Middle frontal gyrus (tissue), 1 donor: ENCODE measurements around the gene MME.

ENCODE experiments used
- DNase-seq: peaks from one replicate; pipeline ENCODE4 v3.0.0-alpha.2; 2015; ENCODE audit warnings: low spot score; ENCODE audit errors: extremely low spot score

The MME gene

GRCh38 chr3:155079746-155080487, at the start of gene MME:
Gene MME, plus strand, starts transcription at chr3:155080319. Its CDS starts 3,849 bp downstream, at chr3:155084168.
- no peak for DNase-seq

DNA sequence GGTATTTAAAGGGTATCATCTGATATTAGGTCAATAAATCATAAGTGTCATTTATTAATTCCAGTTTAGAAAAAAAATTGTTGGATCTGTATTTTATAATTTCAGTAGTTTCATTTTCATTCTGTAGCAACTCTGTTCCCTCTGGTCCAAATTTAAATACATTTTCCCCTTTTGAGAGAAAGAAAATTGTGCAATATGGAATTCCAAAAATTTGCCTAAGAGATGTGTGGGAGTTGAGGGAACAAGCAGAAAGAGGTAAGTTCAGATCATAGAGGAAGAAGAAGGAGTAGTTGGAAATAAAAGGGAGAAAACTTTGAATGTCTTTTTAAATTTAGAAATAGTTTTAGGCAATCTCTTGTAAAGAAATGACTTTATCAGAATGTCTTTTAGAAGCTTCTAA, 48.9 kb upstream of the MME start:
- no peak for DNase-seq

GRCh38 chr3:155032918-155033317, 47.2 kb upstream of the MME start:
- no peak for DNase-seq

- DNase-seq: no peak
Measured at GRCh38 chr3:155034786-155035185, 45.3 kb upstream of the MME start.

DNA sequence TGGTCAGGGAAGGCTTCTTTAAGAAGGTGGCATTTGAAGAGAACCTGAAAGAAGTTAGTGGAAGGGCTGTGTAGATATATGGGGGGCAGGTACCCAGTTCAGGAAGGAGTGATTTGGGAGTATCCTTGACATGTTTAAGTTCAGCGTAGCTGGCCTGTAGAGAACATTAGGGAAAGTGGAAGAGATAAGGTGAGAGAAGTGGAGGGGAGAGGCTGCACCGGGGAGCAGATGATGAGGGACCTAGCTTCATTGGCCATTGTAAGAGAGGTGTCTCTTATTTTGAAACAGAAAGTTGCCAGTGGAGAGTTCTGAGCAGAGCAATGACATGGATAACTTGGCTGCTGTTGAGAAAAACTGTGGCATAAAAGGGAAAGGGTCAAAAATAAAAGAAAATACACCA, 44.6 kb upstream of the MME start:
- DNase-seq: no peak

DNA sequence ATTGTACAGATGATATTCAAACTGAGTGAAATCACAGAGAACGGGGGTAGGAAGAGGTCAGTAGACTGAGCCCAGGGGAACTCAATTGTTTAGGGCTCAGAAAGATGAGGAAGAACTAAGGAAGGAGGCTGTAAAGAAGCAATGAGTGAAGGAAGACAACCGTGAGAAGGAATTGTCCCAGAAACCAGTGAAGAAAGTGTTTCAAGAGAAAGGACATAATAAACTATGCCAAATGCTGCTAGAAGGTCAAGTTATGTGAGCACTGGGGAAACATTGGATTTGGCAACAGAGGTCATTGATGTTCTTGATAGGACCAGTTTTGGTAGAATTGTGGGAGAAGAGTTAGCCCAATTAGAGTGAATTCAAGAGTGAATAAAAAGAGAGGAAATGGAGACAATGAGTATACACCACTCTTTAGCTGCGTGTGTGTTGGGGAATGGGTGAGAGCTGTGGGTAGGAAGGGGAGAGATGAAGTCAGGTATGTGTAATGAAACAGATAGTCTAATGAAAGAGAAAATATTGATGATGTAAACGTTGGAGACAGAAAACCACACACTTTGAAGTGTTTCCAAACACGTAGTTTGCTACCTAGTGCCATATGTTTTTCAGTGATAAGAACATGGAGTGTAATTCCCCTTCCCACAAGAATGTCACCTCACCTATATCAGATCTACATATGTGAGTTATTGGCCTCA, 42.5 kb upstream of the MME start:
- no peak for DNase-seq

DNA sequence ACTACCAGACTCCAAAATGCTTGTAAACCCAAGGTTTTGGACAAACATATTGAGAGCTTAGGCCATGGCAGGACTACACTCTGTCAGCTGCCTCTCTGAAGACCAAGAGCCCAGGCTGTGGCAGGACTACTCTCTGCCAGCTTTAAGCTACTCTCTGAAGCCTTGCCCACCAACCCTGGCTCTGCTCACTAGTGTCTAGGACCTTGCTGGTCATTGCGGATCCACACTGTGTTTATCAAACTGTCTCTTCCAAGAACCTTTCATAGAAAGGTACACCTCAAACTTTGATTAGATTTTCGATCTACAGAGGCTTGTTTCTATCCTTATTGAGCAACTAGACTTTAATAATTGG, 41.9 kb upstream of the MME start:
- no peak for DNase-seq

GRCh38 chr3:155046935-155047334, 33.2 kb upstream of the MME start:
- DNase-seq: no peak

GRCh38 chr3:155047672-155048071, 32.4 kb upstream of the MME start:
- DNase-seq: no peak

DNA sequence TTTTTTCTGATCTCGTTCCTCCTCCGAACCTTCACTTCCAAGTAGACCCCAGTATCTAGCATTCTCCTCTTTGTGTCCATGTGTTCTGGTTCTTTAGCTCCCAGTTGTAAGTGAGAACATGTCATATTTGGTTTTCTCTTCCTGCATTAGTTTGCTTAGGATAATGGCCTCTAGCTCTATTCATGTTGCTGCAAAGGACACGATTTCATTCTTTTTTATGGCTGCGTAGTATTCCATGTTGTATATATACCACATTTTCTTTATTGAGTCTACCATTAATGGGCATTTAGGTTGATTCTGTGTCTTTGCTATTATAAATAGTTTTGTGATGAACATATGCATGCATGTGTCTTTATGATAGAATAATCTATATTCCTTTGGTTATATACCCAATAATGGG, 30.2 kb upstream of the MME start:
- DNase-seq: no peak

DNA sequence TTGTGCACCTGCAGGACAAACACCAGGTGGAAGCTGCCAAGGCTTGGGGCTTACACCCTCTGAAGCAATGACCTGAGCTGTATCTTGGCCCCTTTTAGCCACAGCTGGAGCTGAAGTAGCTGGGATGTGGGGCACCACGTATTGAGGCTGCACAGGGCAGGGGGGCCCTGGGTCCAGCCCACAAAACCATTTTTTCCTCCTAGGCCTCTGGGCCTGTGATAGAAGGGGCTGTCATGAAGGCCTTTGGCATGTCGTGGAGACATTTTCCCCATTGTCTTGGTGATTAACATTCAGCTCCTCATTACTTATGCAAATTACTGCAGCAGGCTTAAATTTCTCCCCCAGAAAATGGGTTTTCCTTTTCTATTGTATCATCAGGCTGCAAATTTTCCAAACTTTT, 27.6 kb upstream of the MME start:
- no peak for DNase-seq

GRCh38 chr3:155053756-155054155, 26.4 kb upstream of the MME start:
- no peak for DNase-seq

GRCh38 chr3:155064920-155065319, 15.2 kb upstream of the MME start:
- no peak for DNase-seq

DNA sequence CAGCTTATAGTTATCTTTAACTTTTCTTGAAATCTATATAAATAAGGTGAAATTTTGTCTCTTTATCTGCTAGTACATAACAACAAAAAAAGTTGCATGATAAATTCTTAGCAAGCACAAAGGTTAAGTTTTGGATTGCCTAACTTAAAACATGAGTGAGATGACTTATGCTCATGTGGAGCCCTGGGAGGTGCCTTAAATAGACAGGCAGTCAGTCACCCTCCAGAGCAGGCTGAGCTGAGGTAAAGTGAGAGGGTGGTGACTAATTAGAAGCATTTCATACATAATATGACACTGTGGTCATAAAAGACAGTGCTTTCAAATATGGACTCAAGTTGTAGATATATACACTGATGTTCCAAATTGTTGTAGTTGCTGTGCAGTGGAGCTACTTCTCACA, 14.6 kb upstream of the MME start:
- DNase-seq: no peak

GRCh38 chr3:155069729-155070128, 10.4 kb upstream of the MME start:
- no peak for DNase-seq

- DNase-seq: no peak
Measured at GRCh38 chr3:155070316-155070715, 9.8 kb upstream of the MME start.

GRCh38 chr3:155070932-155071387, 9.2 kb upstream of the MME start:
- no peak for DNase-seq

DNA sequence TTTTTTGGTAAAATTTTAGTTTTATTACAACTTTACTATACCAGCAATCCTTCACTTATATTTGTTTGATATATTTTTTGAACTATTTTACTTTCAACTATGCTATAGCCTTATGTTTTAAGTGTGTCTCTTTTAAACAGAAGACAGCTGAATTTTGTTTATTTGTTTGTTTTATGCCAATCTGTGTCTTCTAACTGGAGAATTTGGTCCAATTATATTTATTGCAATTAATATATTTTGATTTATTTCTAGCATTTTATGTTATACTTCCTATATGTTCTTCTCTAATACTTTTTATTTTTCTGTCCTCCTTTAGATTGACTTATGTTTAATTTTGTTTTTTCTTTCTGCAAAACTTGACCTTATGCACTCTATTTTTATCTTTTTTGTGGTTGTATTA, 4.9 kb upstream of the MME start:
- DNase-seq: no peak

DNA sequence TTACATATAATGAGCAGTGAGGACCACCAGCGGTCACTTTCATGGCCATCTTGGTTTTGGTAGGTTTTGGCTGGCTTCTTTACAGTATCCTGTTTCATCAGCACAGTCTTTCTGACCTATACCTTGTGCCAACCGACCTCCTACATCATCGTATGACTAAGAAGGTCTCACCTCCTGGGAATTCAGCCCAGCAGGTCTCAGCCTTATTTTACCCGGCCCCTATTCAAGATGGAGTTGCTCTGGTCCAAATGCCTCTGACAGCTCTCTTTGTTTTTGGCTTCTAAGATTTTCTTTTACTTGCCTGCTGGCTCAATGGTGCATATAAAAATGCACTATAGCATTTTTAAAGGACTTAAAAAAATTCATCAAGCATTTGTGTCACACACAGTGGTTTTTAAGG, 3.2 kb upstream of the MME start:
- no peak for DNase-seq

DNA sequence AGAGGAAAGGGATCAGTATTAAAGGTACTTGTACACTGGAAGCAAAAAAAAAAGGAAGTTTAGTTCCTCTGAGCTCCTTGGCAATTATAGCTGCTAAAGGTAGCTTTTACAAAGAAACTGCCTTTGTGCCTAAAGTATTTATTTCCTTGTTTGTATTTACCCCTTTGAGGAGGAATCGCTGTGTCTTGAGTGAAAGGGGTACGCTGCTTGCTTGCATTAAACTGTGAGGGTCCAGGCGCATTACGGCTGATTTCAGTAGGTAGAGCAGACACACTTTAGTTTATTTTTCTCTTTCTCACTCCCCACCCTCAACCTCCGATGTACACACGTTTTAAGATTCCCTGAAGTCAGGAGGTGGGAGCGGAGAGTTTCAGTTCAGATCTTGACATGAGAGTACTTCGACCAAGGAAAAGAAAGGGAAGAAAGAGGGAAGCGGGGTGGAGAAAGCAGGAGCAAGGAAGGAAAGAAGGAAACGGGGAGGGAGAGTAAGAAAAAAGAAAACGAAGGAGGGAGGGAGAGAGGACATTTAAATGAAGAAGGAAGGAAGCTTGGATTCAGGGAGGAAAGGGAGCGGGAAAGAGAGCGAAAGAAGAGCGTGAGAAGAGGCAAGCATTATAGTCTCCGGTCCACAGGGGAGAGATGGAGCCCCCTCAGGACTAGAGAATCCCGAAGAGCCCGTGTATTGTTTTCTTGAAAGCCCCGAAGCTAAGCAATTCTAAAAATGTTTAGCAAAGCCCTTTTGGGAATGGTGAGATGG, 1.2 kb upstream of the MME start:
- no peak for DNase-seq

GRCh38 chr3:155079468-155079745, 712 bp upstream of the MME start:
- no peak for DNase-seq

DNA sequence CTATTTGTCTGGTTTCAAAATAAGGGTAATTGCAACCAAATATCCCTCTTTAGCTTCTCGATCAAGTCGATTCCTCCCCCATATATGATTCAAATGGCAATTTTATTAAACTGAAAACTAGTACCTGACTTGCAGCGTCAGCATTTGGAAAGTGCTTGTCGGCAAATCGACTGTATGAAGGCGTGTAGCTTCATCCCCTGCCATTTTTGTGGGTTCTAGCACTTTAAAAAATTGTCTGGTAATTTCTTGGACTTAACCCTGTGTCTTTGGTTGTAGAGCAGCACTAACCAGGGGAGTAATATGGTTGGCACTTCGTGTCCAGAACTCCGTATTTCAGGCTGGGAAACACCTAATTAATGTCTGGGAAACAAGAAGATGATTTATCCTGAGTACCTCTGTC, 573 bp downstream of the MME start:
- no peak for DNase-seq
